H1 (cell line): ENCODE results near the gene ZNG1A.
"Not testable (repeated sequence)": the region's sequence is repeated elsewhere in the genome, so short reads cannot be mapped to it uniquely, and the experiment has no call there.

Experiments
- CBX5 ChIP-seq: fragments of 300-800, 300-1000 bp; sonication (generic); IDR thresholded peaks from 2 replicates; pipeline ENCODE4 v1.7.1; 2016; ENCODE audit warnings: antibody characterized with exemption, low read length, low read depth
- CEBPB ChIP-seq: IDR thresholded peaks from 2 replicates; pipeline ENCODE4 v1.6.1; 2012; ENCODE audit warnings: low read depth, low read length
- CTCF ChIP-seq, 3 experiments: IDR thresholded peaks; 1 replicate in 2 of 3; 2 replicates in 1 of 3; pipeline versions ENCODE4 v1.5.1 to v1.6.1; 2011; ENCODE audit warnings: low read length in 3 of 3, mild to moderate bottlenecking in 3 of 3, inconsistent platforms in 2 of 3, low read depth in 1 of 3, moderate library complexity in 1 of 3; ENCODE audit not compliant: insufficient read depth in 1 of 3; ENCODE audit errors: control extremely low read depth in 1 of 3
- EGR1 ChIP-seq: IDR thresholded peaks from 2 replicates; pipeline ENCODE4 v1.6.1; 2011; ENCODE audit warnings: low read depth, low read length, borderline replicate concordance
- GTF2F1 ChIP-seq: IDR thresholded peaks from 2 replicates; pipeline ENCODE4 v1.6.1; 2012; ENCODE audit warnings: low read depth, low read length, improper control_type of control experiment, borderline replicate concordance
- MAFK ChIP-seq: IDR thresholded peaks from 2 replicates; pipeline ENCODE4 v1.6.1; 2012; ENCODE audit warnings: low read depth, mild to moderate bottlenecking, improper control_type of control experiment, low read length
- NRF1 ChIP-seq: IDR thresholded peaks from 2 replicates; pipeline ENCODE4 v1.6.1; 2011; ENCODE audit warnings: mild to moderate bottlenecking, low read depth, low read length, improper control_type of control experiment
- PHF8 ChIP-seq: fragments of 200-600 bp; sonication (generic); conservative IDR thresholded peaks from 2 replicates; pipeline ENCODE4 v1.7.1; 2012; ENCODE audit warnings: low read depth, mild to moderate bottlenecking, inconsistent platforms, low read length, moderate library complexity
- POLR2A ChIP-seq, 2 experiments: IDR thresholded peaks; 1 replicate in 1 of 2; 2 replicates in 1 of 2; pipeline ENCODE4 v1.6.1; 2011; ENCODE audit warnings: low read depth in 2 of 2, low read length in 2 of 2, mild to moderate bottlenecking in 2 of 2; ENCODE audit errors: control extremely low read depth in 1 of 2
- POLR2AphosphoS5 ChIP-seq: IDR thresholded peaks from 2 replicates; pipeline ENCODE4 v1.6.1; 2011; ENCODE audit warnings: low read depth, low read length
- SAP30 ChIP-seq: fragments of 300-600 bp; sonication (generic); IDR thresholded peaks from 2 replicates; pipeline ENCODE4 v1.7.1; 2012; ENCODE audit warnings: low read length, moderate library complexity, mild to moderate bottlenecking, inconsistent platforms; ENCODE audit not compliant: insufficient read depth, insufficient replicate concordance
- SIN3A ChIP-seq, 2 experiments: IDR thresholded peaks in 1 of 2; conservative IDR thresholded peaks in 1 of 2; 2 replicates each; pipeline ENCODE4 v1.6.1; 2011 to 2012; ENCODE audit warnings: low read length in 2 of 2, improper control_type of control experiment in 1 of 2, low read depth in 1 of 2, mild to moderate bottlenecking in 1 of 2
- TAF1 ChIP-seq: IDR thresholded peaks from 2 replicates; pipeline ENCODE4 v1.6.1; 2011; ENCODE audit warnings: mild to moderate bottlenecking, low read depth, low read length
- USF2 ChIP-seq: IDR thresholded peaks from 2 replicates; pipeline ENCODE4 v1.6.1; 2011; ENCODE audit warnings: low read length, improper control_type of control experiment

GRCh38 chr9:219036-219435 lies 40.2 kb upstream of the ZNG1A start:
- not testable (repeated sequence) for TF ChIP-seq POLR2A (IDR thresholded peaks at IDR 0.05; ENCODE audit: control extremely low read depth in 1 of 2, low read depth in 2 of 2, low read length in 2 of 2); CTCF (IDR thresholded peaks at IDR 0.05; ENCODE audit: control extremely low read depth in 1 of 3, insufficient read depth in 1 of 3, low read depth in 1 of 3, low read length in 3 of 3); MAFK; POLR2AphosphoS5; SIN3A (conservative IDR thresholded peaks at IDR 0.05 in 1 of 2, IDR thresholded peaks at IDR 0.05 in 1 of 2; ENCODE audit: low read depth in 1 of 2, low read length in 2 of 2); CEBPB; SAP30; NRF1; PHF8; CBX5; EGR1; USF2; TAF1; GTF2F1
